GM08714 (cell line): Measurements from ENCODE around the gene NCSTN.

Source experiments
- H3K4me3 ChIP-seq: fragments of 200-500 bp; sonication (Bioruptor generic); 2 replicates; pipeline ENCODE4 v1.5.1; 2014; ENCODE audit warnings: mild to moderate bottlenecking, low read length, inconsistent platforms
- ZNF274 ChIP-seq: IDR thresholded peaks from 2 replicates; pipeline ENCODE4 v1.6.1; 2012; ENCODE audit warnings: mild to moderate bottlenecking, low read depth, low read length

The NCSTN gene

DNA sequence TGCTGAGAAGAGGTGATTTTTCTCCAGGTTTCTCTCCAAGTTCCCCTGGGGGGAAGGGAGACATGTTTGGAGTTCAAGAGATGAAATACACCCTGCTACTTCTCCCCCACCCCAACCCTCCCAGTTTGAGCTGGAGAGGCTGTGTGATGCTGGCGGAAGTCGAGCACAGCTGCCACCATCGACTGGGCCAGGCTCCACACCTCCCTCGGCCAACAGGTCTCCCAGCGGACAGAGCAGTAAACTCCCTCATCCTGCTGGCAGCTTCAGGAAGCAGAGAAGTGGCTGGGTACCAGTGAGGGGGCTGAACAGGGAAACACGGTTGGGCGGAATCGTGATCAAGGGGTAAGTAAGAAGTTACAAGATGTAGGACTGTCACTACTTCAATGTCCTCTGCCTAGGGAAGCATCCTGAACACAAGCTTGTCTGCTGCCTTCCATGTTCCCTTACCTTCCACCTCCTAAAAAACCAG lies 17.1 kb downstream of the NCSTN start:
- TF ChIP-seq ZNF274, result no peak

GRCh38 chr1:160361199-160361598 lies 18.0 kb downstream of the NCSTN start:
- H3K4me3 ChIP-seq, result no peak overlapping the region
- TF ChIP-seq ZNF274, result no peak

More for the DNA sequence above, 17.1 kb downstream of the NCSTN start:
- H3K4me3 ChIP-seq, result no peak overlapping the region

- H3K4me3 ChIP-seq, result no peak overlapping the region
Measured at GRCh38 chr1:160361814-160362167, 18.6 kb downstream of the NCSTN start.

GRCh38 chr1:160362168-160362957 lies 19.2 kb downstream of the NCSTN start:
- TF ChIP-seq ZNF274, result no peak
- no peak overlapping the region for H3K4me3 ChIP-seq

More at GRCh38 chr1:160361814-160362167, 18.6 kb downstream of the NCSTN start:
- no peak for TF ChIP-seq ZNF274

GRCh38 chr1:160363010-160363409 lies 19.8 kb downstream of the NCSTN start:
- TF ChIP-seq ZNF274, result no peak
- H3K4me3 ChIP-seq, result no peak overlapping the region

DNA sequence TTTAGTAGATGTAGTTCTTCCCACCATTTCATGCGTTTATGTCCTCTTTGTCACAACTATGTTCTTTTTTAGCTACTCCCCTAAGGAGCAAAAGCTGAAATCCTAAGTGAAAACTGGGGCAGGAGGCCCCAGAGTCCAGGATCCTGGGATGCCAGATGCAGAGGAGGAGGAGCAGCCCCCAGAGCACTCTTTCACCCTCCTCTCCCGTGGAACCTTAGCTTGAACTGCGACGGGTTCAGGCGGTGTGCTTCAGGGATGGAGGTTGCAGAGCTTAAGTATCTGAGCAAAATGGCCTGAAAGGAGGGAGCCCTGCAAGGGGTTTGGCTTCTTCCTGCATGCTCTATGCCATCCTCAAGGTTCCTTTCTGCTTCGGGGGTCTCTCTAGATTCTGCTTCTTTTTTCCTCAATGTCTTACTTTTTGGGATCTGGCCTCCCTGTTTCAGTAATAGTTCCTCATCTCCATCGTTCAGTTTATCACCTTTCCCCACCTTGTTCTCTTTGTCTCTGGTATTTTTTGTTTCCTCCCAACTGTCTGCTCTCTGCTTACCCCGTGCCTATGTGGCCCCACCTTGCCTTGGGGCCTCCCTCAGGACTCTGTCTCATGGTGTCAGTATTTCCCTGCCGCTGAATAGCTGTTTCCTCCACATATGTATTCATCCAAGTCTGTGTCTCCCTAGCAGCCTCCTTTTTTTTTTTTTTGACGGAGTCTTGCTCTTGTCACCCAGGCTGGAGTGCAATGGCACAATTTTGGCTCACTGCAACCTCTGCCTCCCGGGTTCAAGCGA lies 21.0 kb downstream of the NCSTN start:
- no peak overlapping the region for H3K4me3 ChIP-seq
- TF ChIP-seq ZNF274, result no peak

GRCh38 chr1:160365325-160365724 lies 22.1 kb downstream of the NCSTN start:
- no peak overlapping the region for H3K4me3 ChIP-seq
- TF ChIP-seq ZNF274, result no peak

- H3K4me3 ChIP-seq, result no peak within 1 kb of the TSS
- TF ChIP-seq ZNF274, result no peak
Measured at GRCh38 chr1:160366731-160367515, 23.7 kb downstream of the NCSTN start, which contains the start of gene NHLH1. Gene NHLH1 (plus strand): TSS chr1:160367071. CDS start chr1:160370732, 3,661 bp downstream.

DNA sequence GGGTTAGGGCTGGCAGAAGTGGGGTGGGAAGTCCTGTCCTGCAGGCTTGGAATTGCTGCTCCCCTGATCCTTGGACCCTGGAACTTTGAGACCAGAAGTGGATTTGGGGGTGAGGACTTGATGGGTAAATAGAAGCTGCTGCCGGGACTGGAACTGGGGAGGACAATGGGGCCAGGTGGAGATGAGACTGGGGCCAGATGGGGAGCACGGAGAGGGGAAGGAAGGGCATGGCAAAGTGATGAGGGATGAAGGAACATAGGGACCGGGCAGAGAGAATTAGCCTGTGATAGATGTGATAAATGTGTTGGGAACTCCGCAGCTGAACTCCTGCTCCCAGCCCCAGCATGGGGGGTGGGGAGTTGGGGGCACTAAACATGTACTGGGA lies 24.3 kb downstream of the NCSTN start:
- H3K4me3 ChIP-seq, result no peak overlapping the region
- TF ChIP-seq ZNF274, result no peak

GRCh38 chr1:160367934-160368923 lies 25.0 kb downstream of the NCSTN start:
- no peak overlapping the region for H3K4me3 ChIP-seq
- no peak for TF ChIP-seq ZNF274

DNA sequence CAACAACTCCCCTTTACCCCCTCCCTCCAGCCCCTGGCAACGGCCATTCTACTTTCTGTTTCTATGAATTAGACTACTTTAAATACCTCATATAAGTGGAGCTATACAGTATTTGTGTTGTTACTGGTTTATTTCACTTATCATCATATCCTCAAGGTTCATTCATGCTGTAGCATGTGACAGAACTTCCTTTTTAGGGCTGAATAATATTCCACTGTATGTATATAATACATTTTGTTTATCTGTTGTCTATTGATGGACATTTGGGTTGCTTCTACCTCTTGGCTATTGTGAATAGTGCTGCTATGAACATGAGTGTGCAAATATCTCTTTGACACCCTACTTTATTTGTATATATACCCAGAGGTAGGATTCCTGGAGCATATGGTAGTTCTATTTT lies 25.9 kb downstream of the NCSTN start:
- TF ChIP-seq ZNF274, result no peak
- no peak overlapping the region for H3K4me3 ChIP-seq

DNA sequence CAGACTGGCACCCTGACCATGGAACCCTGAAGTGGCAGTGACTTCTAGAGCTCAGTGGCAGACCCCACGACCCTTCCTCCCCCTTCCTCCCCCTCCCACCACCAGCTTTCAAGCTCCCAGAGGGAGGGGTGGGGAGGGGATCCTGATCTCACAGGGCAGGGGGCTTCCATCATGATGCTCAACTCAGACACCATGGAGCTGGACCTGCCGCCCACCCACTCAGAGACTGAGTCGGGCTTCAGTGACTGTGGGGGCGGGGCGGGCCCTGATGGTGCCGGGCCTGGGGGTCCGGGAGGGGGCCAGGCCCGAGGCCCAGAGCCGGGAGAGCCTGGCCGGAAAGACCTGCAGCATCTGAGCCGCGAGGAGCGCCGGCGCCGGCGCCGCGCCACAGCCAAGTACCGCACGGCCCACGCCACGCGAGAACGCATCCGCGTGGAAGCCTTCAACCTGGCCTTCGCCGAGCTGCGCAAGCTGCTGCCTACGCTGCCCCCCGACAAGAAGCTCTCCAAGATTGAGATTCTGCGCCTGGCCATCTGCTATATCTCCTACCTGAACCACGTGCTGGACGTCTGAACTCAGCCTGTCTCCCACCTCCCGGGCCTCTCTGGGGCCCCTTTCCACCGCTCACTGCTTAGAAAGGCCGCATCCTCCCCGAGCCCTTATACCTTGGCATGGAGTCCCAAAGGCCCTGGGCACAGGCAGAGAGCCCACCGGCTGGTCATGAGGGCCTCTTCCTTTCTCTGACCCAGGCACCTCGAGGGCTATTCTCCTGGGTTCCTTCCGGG lies 27.6 kb downstream of the NCSTN start:
- no peak for TF ChIP-seq ZNF274
- no peak overlapping the region for H3K4me3 ChIP-seq

- TF ChIP-seq ZNF274, result no peak
Measured at GRCh38 chr1:160371346-160371631, 28.1 kb downstream of the NCSTN start.

More at GRCh38 chr1:160371346-160371631, 28.1 kb downstream of the NCSTN start:
- no peak overlapping the region for H3K4me3 ChIP-seq
